Activated T-cell treated with anti-CD3 and anti-CD28 coated beads, Interleukin-2, amount 50 U/mL, for 72 hours (primary cell): Measurements from ENCODE around the gene CLCN7. TPM values are rescaled to one million over a fixed set of nuclear protein-coding genes. Genes with fewer than 3 reads are reported as not detected.

Experiments
- ATAC-seq, 2 donors: fragments of 150-1000 bp; cut with Tn5 transposase; replicated peaks in 1 of 2; 2 replicates each; pipeline ENCODE4 v1.10.0; 2021; ENCODE audit warnings: moderate library complexity in 2 of 2, mild to moderate bottlenecking in 1 of 2
- DNase-seq, 2 donors: peaks; one replicate each; pipeline ENCODE4 v3.0.0; 2021 to 2022; ENCODE audit warnings: mixed read lengths in 1 of 2
- H3K27ac Mint-ChIP-seq: one replicate; pipeline ENCODE4 v1.8.0; 2022; ENCODE audit warnings: mild to moderate bottlenecking, moderate library complexity, mixed read lengths
- H3K27me3 Mint-ChIP-seq: one replicate; pipeline ENCODE4 v1.8.0; 2022; ENCODE audit warnings: low read depth, mixed read lengths
- H3K36me3 Mint-ChIP-seq, 2 donors: one replicate each; pipeline ENCODE4 v1.8.0; 2022; ENCODE audit warnings: mixed read lengths in 2 of 2, mild to moderate bottlenecking in 1 of 2; ENCODE audit not compliant: insufficient read depth in 2 of 2
- H3K4me1 Mint-ChIP-seq: one replicate; pipeline ENCODE4 v1.8.0; 2022; ENCODE audit warnings: low read depth, mixed read lengths
- H3K4me3 Mint-ChIP-seq, 2 donors: one replicate each; pipeline ENCODE4 v1.8.0; 2022; ENCODE audit warnings: mild to moderate bottlenecking in 2 of 2, mixed read lengths in 2 of 2, moderate library complexity in 2 of 2
- H3K9me3 Mint-ChIP-seq, 2 donors: one replicate each; pipeline ENCODE4 v1.8.0; 2022; ENCODE audit warnings: mixed read lengths in 2 of 2
- total RNA-seq, 2 donors: library from RNA; stranded (reverse); gene quantifications; one replicate each; pipeline ENCODE4 v1.2.3, GENCODE V29; 2022

The CLCN7 gene
- total RNA-seq, 2 donors from 2014 or later: 53.7 to 55.1 TPM

GRCh38 chr16:1439058-1439698, 35.6 kb downstream of the CLCN7 start:
- ATAC-seq: no peak
- Mint-ChIP-seq H3K4me1 (no peaks in the 10 kb centered on the region), H3K27me3 (no peaks in the 10 kb centered on the region), H3K36me3 (no peaks in the 10 kb centered on the region), H3K4me3 (no peak overlapping the region), H3K27ac (no peak overlapping the region), H3K9me3 (no peaks in the 10 kb centered on the region)
- DNase-seq: no peak

- no peaks in the 10 kb centered on the region for H3K4me1 Mint-ChIP-seq
- DNase-seq: no peak
- no peaks in the 10 kb centered on the region for H3K9me3 Mint-ChIP-seq
- H3K27ac Mint-ChIP-seq: no peak overlapping the region
- H3K36me3 Mint-ChIP-seq: no peaks in the 10 kb centered on the region
- ATAC-seq: no peak
- H3K4me3 Mint-ChIP-seq: no peak overlapping the region
- no peaks in the 10 kb centered on the region for H3K27me3 Mint-ChIP-seq
These were observed 36.4 kb downstream of the CLCN7 start for GRCh38 chr16:1438229-1439057.

GRCh38 chr16:1437606-1438005, 37.2 kb downstream of the CLCN7 start:
- ATAC-seq (no peak), DNase-seq (no peak)
- no peak overlapping the region for H3K27ac Mint-ChIP-seq
- no peaks in the 10 kb centered on the region for H3K36me3 Mint-ChIP-seq
- H3K27me3 Mint-ChIP-seq: no peaks in the 10 kb centered on the region
- H3K4me3 Mint-ChIP-seq: no peak overlapping the region
- no peaks in the 10 kb centered on the region for H3K9me3 Mint-ChIP-seq
- H3K4me1 Mint-ChIP-seq: no peaks in the 10 kb centered on the region

- no peaks in the 10 kb centered on the region for H3K27me3 Mint-ChIP-seq
These were observed 38.0 kb downstream of the CLCN7 start for GRCh38 chr16:1436731-1437355.

GRCh38 chr16:1435921-1436697, 38.7 kb downstream of the CLCN7 start:
- no peaks in the 10 kb centered on the region for H3K36me3 Mint-ChIP-seq
- no peaks in the 10 kb centered on the region for H3K9me3 Mint-ChIP-seq
- DNase-seq (no peak), ATAC-seq (no peak)
- no peaks in the 10 kb centered on the region for H3K27me3 Mint-ChIP-seq
- H3K27ac Mint-ChIP-seq: no peak overlapping the region
- H3K4me1 Mint-ChIP-seq: no peaks in the 10 kb centered on the region
- H3K4me3 Mint-ChIP-seq: no peak overlapping the region

More at GRCh38 chr16:1436731-1437355, 38.0 kb downstream of the CLCN7 start:
- DNase-seq (no peak), ATAC-seq (no peak)
- no peak overlapping the region for H3K4me3 Mint-ChIP-seq
- H3K4me1 Mint-ChIP-seq: no peaks in the 10 kb centered on the region
- no peaks in the 10 kb centered on the region for H3K36me3 Mint-ChIP-seq
- H3K27ac Mint-ChIP-seq: no peak overlapping the region
- H3K9me3 Mint-ChIP-seq: no peaks in the 10 kb centered on the region

GRCh38 chr16:1434644-1435592, 39.9 kb downstream of the CLCN7 start:
- DNase-seq (no peak), ATAC-seq (no peak)
- Mint-ChIP-seq H3K4me1 (no peaks in the 10 kb centered on the region), H3K9me3 (no peaks in the 10 kb centered on the region), H3K27ac (no peak overlapping the region), H3K4me3 (no peak overlapping the region), H3K36me3 (no peaks in the 10 kb centered on the region), H3K27me3 (no peaks in the 10 kb centered on the region)

GRCh38 chr16:1433756-1434155, 41.1 kb downstream of the CLCN7 start:
- Mint-ChIP-seq H3K4me3 (no peak overlapping the region), H3K9me3 (no peaks in the 10 kb centered on the region), H3K36me3 (no peaks in the 10 kb centered on the region), H3K4me1 (no peaks in the 10 kb centered on the region), H3K27me3 (no peaks in the 10 kb centered on the region), H3K27ac (no peak overlapping the region)
- ATAC-seq (no peak), DNase-seq (no peak)

- no peak for DNase-seq
- H3K4me3 Mint-ChIP-seq: no peak overlapping the region
- ATAC-seq: no peak
- H3K9me3 Mint-ChIP-seq: no peaks in the 10 kb centered on the region
- H3K4me1 Mint-ChIP-seq: no peaks in the 10 kb centered on the region
- H3K27me3 Mint-ChIP-seq: no peaks in the 10 kb centered on the region
- no peaks in the 10 kb centered on the region for H3K36me3 Mint-ChIP-seq
- H3K27ac Mint-ChIP-seq: no peak overlapping the region
These were observed 41.6 kb downstream of the CLCN7 start for GRCh38 chr16:1433263-1433560.

GRCh38 chr16:1432388-1433262, 42.2 kb downstream of the CLCN7 start:
- Mint-ChIP-seq H3K4me1 (no peaks in the 10 kb centered on the region), H3K4me3 (no peak overlapping the region), H3K27ac (no peak overlapping the region), H3K9me3 (no peaks in the 10 kb centered on the region), H3K36me3 (no peaks in the 10 kb centered on the region), H3K27me3 (no peaks in the 10 kb centered on the region)
- ATAC-seq (no peak), DNase-seq (no peak)

- no peaks in the 10 kb centered on the region for H3K36me3 Mint-ChIP-seq
- H3K9me3 Mint-ChIP-seq: no peaks in the 10 kb centered on the region
- no peaks in the 10 kb centered on the region for H3K4me1 Mint-ChIP-seq
- ATAC-seq: no peak
- H3K4me3 Mint-ChIP-seq: no peak overlapping the region
- H3K27ac Mint-ChIP-seq: no peak overlapping the region
- no peaks in the 10 kb centered on the region for H3K27me3 Mint-ChIP-seq
- DNase-seq: no peak
These were observed 43.1 kb downstream of the CLCN7 start for GRCh38 chr16:1431497-1432270.

GRCh38 chr16:1430759-1431496, 43.9 kb downstream of the CLCN7 start, which contains the start of gene PERCC1:
PERCC1 (plus strand) TSS chr16:1431078; CDS start chr16:1432594, 1,516 bp downstream.
- Mint-ChIP-seq H3K4me1 (no peaks in the 10 kb centered on the region), H3K27me3 (no peaks in the 10 kb centered on the region), H3K9me3 (no peaks in the 10 kb centered on the region), H3K4me3 (no peak within 1 kb of the TSS), H3K36me3 (no peaks in the 10 kb centered on the region), H3K27ac (no peak within 1 kb of the TSS)
- ATAC-seq (no peak), DNase-seq (no peak)
